Small intestine (tissue), 7 donors: ENCODE measurements around the gene CDK15. TPM values are rescaled to one million over a fixed set of nuclear protein-coding genes. Genes with fewer than 3 reads are reported as not detected.

Experiments used
- DNase-seq, 2 donors: peaks; one replicate each; pipeline versions ENCODE4 v3.0.0 to v3.0.0-alpha.2; 2013
- FAIRE-seq: peaks from 2 replicates; lab custom pipeline; 2012; peaks lifted over from hg19 to GRCh38; lab: Jason Lieb, UNC
- H3K27ac ChIP-seq, 3 donors: one replicate each; pipeline ENCODE4 v1.5.1; 2013; ENCODE audit warnings: low read length in 2 of 3, mild to moderate bottlenecking in 2 of 3, control low read depth in 1 of 3, inconsistent platforms in 1 of 3, low read depth in 1 of 3, moderate library complexity in 1 of 3
- H3K27me3 ChIP-seq, 3 donors: one replicate each; pipeline ENCODE4 v1.6.1; 2013; ENCODE audit warnings: low read length in 3 of 3, inconsistent platforms in 1 of 3; ENCODE audit not compliant: control insufficient read depth in 3 of 3, insufficient read depth in 3 of 3
- H3K36me3 ChIP-seq, 3 donors: one replicate each; pipeline ENCODE4 v1.6.1; 2013; ENCODE audit warnings: low read length in 3 of 3, inconsistent platforms in 1 of 3, low read depth in 1 of 3, mild to moderate bottlenecking in 1 of 3, moderate library complexity in 1 of 3; ENCODE audit not compliant: control insufficient read depth in 3 of 3, insufficient read depth in 2 of 3
- H3K4me1 ChIP-seq, 3 donors: one replicate each; pipeline ENCODE4 v1.6.1; 2013; ENCODE audit warnings: low read length in 2 of 3, inconsistent platforms in 1 of 3, low read depth in 1 of 3, mild to moderate bottlenecking in 1 of 3, moderate library complexity in 1 of 3; ENCODE audit not compliant: control insufficient read depth in 3 of 3, insufficient read depth in 2 of 3
- H3K4me3 ChIP-seq, 3 donors: one replicate each; pipeline ENCODE4 v1.5.1; 2013; ENCODE audit warnings: low read length in 3 of 3, control low read depth in 1 of 3, inconsistent platforms in 1 of 3, low read depth in 1 of 3, mild to moderate bottlenecking in 1 of 3, moderate library complexity in 1 of 3
- H3K9me3 ChIP-seq, 2 donors: one replicate each; pipeline ENCODE4 v1.6.1; 2013; ENCODE audit warnings: low read depth in 1 of 2, low read length in 1 of 2; ENCODE audit not compliant: control insufficient read depth in 2 of 2, insufficient read depth in 1 of 2
- WGBS, 3 donors: extraction: QIAGEN DNeasy Blood & Tissue Kit; methylation state at CpG; one replicate each; pipeline ENCODE4 v1.1.7; 2013; 5-methylcytosine and 5-hydroxymethylcytosine counted together
- polyA plus RNA-seq, 4 donors: library from polyadenylated mRNA; stranded (reverse) in 3 of 4; unstranded in 1 of 4; fragments of 200-250 nt in 3 of 4; fragments of 120-200 nt in 1 of 4; gene quantifications; one replicate each; pipeline versions ENCODE4 v1.2.1 to v1.2.3, GENCODE V29; 2013
- donor health status: healthy with polysubstance abuse.
- donor health status: control.
- donor health status: control.
- donor health status: Bipolar disorder and iron deficiency.
- donor health status: healthy.

CDK15 gene
- polyA plus RNA-seq, 4 donors = 0.52 to 1.2 (median 0.54) TPM; not detected in 1

DNA sequence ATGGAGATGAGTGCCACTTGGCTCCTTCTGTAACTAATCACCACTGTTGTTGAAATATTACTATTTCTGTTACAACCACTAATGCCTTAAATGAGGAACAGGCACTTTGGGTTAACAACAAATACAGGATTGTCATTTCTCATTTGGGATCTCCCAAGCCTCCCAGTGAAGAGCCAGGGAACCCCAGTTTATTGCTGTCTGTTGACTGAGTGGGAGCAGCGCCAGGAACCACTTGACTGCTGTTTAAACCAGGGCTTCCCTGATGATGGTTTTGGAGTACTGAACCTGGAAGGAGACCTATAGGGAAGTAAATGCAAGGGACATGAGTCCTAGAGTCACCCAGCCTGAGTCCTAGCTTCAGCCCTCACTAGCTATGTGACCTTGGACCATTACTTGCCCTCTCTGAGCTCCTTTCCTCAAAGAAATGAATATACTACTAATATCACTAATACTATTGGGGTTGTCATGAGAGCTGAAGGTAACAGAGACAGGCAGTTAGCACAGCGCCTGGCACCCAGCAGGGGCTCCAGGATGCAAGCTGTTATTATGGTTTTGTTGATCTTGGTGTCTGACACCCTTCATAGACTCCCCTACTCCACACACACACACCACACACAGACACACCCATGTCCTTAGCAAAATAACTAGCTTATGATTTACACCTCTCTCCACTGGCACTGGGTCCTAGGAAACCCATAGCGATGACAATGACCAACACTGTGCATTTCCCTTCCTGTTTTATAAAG lies 123.1 kb downstream of the CDK15 start:
- Histone ChIP-seq H3K36me3 (no peaks in the 10 kb centered on the region), H3K4me1 (no peaks in the 10 kb centered on the region), H3K4me3 (no peak overlapping the region), H3K9me3 (peaks cover 0 to 2% of the 10 kb centered on the region in 2 donors), H3K27ac (no peak overlapping the region), H3K27me3 (no peaks in the 10 kb centered on the region)
- FAIRE-seq = no peak
- peak in 1 of 2 donors; percentile 14 for DNase-seq
- 83 to 91% (median 90%) methylated on average over 3 of the region's 3 CpGs for WGBS, 3 donors

DNA sequence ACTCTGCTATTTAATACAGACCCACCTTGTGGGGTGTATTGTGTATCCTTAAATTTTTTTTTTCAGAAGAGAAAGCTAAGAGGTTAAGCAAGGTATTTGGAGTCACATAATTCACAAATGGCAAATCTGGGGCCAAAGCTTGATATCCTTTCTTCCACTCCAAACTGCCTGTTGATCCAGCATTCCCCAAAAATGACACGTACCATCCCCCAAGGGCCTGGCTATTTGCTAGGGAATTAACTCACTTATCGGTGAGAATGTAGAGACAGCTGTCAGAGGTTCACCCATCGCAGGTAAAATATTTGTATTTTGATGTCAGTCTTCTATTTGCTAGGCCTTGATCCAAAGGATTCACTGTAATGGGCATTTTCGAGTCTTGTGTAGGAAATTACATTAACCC lies 123.7 kb downstream of the CDK15 start:
- Histone ChIP-seq H3K9me3 (peaks cover 0 to 8% of the 10 kb centered on the region in 2 donors), H3K4me3 (no peak overlapping the region), H3K36me3 (no peaks in the 10 kb centered on the region), H3K4me1 (no peaks in the 10 kb centered on the region), H3K27me3 (no peaks in the 10 kb centered on the region), H3K27ac (no peak overlapping the region)
- FAIRE-seq (no peak), DNase-seq (no peak)
- 89 to 90% (median 89%) methylated on average over 4 of the region's 4 CpGs for WGBS, 3 donors

DNA sequence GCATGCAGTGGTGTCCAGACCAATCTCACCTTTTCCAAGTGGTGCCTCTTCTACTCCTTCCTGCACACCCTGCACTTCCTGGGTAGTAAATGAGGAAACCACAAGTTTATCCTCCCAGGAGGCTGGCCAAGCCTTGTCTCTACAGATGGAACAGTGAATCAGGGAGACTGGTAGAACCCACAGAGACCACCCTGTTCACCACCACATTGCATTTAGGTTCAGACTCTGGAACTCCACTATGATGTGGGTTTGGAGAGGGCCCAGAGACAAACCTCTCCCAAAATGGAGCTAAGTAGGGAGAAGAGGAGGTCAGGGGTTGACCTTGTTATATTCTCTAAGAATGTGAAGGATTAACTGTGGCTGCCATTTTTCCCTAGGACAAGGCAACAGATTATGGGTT lies 124.5 kb downstream of the CDK15 start:
- Histone ChIP-seq H3K4me3 (no peak overlapping the region), H3K9me3 (peaks cover 0 to 15% of the 10 kb centered on the region in 2 donors), H3K36me3 (no peaks in the 10 kb centered on the region), H3K27me3 (no peaks in the 10 kb centered on the region), H3K27ac (no peak overlapping the region), H3K4me1 (peaks cover 0 to 2% (median 0%) of the 10 kb centered on the region in 3 donors)
- DNase-seq (no peak), FAIRE-seq (no peak)

DNA sequence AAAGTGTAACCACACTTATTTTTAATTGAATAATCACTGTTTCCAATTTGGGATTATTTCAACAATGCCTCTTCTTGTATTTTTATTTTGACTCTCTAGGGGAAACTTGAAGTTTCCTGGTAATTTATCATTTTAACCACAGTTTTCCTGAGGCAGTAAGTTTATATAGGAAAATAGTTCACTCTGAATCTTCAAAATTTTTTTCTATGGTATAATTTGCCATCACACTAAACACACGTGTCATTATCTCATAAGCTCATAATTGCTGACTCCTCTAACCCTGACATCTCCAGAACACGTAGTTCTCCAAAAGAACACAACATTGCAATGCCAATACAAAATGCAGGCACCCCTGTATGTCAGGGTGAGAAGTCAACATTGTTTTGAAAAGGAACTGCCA lies 125.1 kb downstream of the CDK15 start:
- H3K27me3 ChIP-seq = no peaks in the 10 kb centered on the region
- H3K27ac ChIP-seq = no peak overlapping the region
- H3K4me3 ChIP-seq = no peak overlapping the region
- DNase-seq (no peak), FAIRE-seq (no peak)
- H3K9me3 ChIP-seq = peaks cover 0 to 15% of the 10 kb centered on the region in 2 donors
- 63 to 93% (median 69%) methylated on average over 2 of the region's 2 CpGs for WGBS, 3 donors
- no peaks in the 10 kb centered on the region for H3K36me3 ChIP-seq
- peaks cover 0 to 8% (median 2%) of the 10 kb centered on the region in 3 donors for H3K4me1 ChIP-seq

DNA sequence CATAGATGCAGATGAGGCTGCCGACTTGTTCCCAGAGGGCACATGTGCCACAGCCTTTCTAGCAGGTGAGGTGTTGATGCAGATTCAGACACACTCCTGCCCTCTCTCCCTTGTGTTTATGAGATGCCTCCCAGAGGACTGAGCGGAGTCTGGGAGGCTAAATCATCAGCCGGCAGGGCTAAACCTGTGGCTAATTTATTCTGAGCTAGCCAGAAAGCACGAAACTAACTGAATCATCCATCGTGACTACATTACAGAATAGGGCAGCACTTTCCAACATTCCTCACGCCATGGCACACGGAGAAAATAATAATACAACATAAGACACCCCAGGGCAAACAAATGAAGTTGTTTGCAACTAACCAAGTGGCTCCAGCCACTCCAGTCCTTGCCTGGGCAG lies 125.6 kb downstream of the CDK15 start:
- no peak overlapping the region for H3K27ac ChIP-seq
- peaks cover 0 to 11% (median 2%) of the 10 kb centered on the region in 3 donors for H3K4me1 ChIP-seq
- no peaks in the 10 kb centered on the region for H3K36me3 ChIP-seq
- H3K4me3 ChIP-seq = no peak overlapping the region
- H3K9me3 ChIP-seq = peaks cover 0 to 15% of the 10 kb centered on the region in 2 donors
- no peaks in the 10 kb centered on the region for H3K27me3 ChIP-seq
- FAIRE-seq (no peak), DNase-seq (no peak)
- 66 to 77% (median 72%) methylated on average over 7 of the region's 7 CpGs for WGBS, 3 donors

DNA sequence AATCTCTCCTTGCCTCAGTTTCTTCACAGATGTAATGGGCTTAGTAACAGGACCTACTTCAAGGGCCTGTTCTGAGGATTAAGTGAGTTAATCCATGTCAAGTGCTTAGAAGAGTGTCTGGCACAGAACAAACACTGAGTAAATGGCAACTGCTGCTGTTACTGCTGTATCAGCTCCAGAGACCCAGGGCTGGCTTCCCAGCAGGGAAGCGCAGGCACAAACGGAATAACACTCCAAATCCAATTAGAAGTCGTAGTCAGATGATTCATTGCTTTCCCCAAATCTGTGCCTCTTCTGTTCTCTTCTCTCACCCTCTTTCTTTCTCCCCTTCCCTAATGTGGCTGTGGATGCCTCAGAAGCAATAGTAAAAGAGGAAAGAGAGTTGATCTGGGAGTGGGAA lies 126.2 kb downstream of the CDK15 start:
- DNase-seq (no peak), FAIRE-seq (no peak)
- Histone ChIP-seq H3K27ac (no peak overlapping the region), H3K4me1 (peaks cover 0 to 17% (median 4%) of the 10 kb centered on the region in 3 donors), H3K9me3 (peaks cover 0 to 17% of the 10 kb centered on the region in 2 donors), H3K36me3 (no peaks in the 10 kb centered on the region), H3K4me3 (no peak overlapping the region), H3K27me3 (no peaks in the 10 kb centered on the region)
- 77 to 93% (median 89%) methylated on average over 3 of the region's 3 CpGs for WGBS, 3 donors

DNA sequence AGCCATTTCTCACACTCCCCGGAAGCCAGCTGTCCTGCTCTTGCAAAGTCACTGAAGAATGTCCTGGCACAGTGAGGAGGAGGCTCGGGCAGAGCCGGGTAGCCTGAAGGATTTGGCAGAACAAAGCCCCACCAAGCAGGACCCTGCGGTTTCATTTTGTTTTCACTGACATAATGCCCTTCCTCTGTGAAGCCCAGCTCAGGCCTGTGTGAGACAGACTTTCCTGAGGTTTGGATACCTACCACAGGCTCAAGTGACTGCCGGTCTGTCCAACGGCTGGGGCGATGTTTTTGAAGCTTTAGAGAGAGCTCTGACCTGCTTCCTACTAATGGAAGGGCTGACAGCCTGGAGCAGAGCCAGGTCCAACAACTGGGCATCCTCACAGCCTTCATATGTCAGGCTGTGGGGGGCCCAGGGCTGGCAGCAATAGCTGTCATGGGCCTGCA lies 127.5 kb downstream of the CDK15 start:
- no peak for DNase-seq
- H3K36me3 ChIP-seq = no peaks in the 10 kb centered on the region
- H3K27ac ChIP-seq = no peak overlapping the region
- peaks cover 0 to 26% (median 4%) of the 10 kb centered on the region in 3 donors for H3K4me1 ChIP-seq
- no peak overlapping the region for H3K4me3 ChIP-seq
- WGBS, 3 donors = 74 to 90% (median 83%) methylated on average over 7 of the region's 7 CpGs
- H3K27me3 ChIP-seq = no peaks in the 10 kb centered on the region
- FAIRE-seq = no peak
- peaks cover 0 to 17% of the 10 kb centered on the region in 2 donors for H3K9me3 ChIP-seq

DNA sequence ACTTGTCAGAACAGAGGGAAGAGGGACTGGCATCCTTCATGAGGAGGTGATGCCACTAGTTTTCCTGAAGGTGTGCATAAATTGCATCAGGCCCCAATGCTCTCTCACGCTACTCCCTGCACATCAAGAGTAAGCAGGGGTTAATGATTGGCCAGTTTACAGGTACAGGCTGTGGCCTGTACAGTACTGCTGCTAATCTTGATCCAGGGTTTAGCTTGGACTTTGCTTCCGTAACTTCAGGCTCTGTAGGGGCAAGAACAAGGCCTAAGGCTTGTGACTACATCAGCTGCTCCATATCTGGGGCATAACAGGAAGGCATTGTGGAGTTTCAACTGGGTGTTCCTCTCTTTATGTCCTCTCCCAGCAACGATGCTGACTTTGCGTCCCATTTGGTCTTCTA lies 130.5 kb downstream of the CDK15 start:
- Histone ChIP-seq H3K9me3 (peaks cover 0 to 17% of the 10 kb centered on the region in 2 donors), H3K4me1 (peaks cover 0 to 29% (median 4%) of the 10 kb centered on the region in 3 donors), H3K27me3 (no peaks in the 10 kb centered on the region), H3K27ac (peak overlapping the region; percentile 73 to 90 (median 76)), H3K4me3 (no peak overlapping the region), H3K36me3 (no peaks in the 10 kb centered on the region)
- WGBS, 3 donors = 16 to 62% (median 45%) methylated on average over 4 of the region's 4 CpGs
- no peak for FAIRE-seq
- DNase-seq = peak; percentile 94 to 97
